RWPE1 (cell line): ENCODE results near the gene OR2T1.

Experiments used
- CTCF ChIA-PET: fragments of 350-600 bp; sonication (Branson Sonifier 250); formaldehyde crosslinking; extraction: SDS; loops from one replicate; lab custom pipeline; 2021; lab: Yijun Ruan, JAX
- POLR2A ChIA-PET: fragments of 400-600 bp; formaldehyde crosslinking; extraction: SDS; loops from one replicate; lab custom pipeline; 2020; ENCODE audit warnings: antibody characterized with exemption; ENCODE audit not compliant: low non-redundant PET; lab: Yijun Ruan, JAX
- DNase-seq: peaks from one replicate; pipeline ENCODE4 v3.0.0; 2012; ENCODE audit warnings: low spot score
- H3K27ac ChIP-seq: fragments of 450-650 bp; 2 replicates; pipeline ENCODE4 v1.5.1; 2017
- TF ChIP-seq, protein P1 (sequence below): fragments of 450-650 bp; conservative IDR thresholded peaks from 2 replicates; pipeline ENCODE4 v1.5.1; 2017; ENCODE audit warnings: low read depth, mild to moderate bottlenecking

The OR2T1 gene

DNA sequence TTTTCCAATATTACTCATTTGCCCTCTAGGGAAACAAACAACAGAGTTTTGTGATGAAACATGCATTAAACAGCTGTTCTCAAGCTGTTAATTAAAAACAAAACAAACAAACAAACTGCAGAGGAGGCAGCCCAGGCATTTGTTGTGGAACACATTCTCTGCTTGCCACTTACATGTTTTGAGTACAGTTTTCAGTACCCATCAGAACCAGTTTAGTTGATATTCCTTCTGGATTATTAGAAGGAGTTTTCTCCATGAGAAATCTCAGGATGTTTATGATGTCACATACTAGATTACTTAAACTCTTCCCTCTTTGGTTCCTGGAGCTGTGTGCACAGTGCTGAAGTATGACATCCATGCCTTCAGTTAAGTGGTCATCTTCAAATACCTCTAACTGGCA is 27.4 kb upstream of the OR2T1 start, which contains the start of gene OR2T6:
OR2T6 (plus strand) TSS at position 301 of the 400 bp plus-strand sequence. CDS start 11,863 bp downstream, outside the sequence.
- H3K27ac ChIP-seq: no peak within 1 kb of the TSS
- DNase-seq: no peak
- ChIA-PET POLR2A (no interaction called here), CTCF (interaction anchor here (1.1 kb wide), 1 partner anchor 40 kb away, joined by 3 read pairs; no protein-coding TSS in a partner anchor)
- TF ChIP-seq, protein P1, sequence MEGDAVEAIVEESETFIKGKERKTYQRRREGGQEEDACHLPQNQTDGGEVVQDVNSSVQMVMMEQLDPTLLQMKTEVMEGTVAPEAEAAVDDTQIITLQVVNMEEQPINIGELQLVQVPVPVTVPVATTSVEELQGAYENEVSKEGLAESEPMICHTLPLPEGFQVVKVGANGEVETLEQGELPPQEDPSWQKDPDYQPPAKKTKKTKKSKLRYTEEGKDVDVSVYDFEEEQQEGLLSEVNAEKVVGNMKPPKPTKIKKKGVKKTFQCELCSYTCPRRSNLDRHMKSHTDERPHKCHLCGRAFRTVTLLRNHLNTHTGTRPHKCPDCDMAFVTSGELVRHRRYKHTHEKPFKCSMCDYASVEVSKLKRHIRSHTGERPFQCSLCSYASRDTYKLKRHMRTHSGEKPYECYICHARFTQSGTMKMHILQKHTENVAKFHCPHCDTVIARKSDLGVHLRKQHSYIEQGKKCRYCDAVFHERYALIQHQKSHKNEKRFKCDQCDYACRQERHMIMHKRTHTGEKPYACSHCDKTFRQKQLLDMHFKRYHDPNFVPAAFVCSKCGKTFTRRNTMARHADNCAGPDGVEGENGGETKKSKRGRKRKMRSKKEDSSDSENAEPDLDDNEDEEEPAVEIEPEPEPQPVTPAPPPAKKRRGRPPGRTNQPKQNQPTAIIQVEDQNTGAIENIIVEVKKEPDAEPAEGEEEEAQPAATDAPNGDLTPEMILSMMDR: no peak

DNA sequence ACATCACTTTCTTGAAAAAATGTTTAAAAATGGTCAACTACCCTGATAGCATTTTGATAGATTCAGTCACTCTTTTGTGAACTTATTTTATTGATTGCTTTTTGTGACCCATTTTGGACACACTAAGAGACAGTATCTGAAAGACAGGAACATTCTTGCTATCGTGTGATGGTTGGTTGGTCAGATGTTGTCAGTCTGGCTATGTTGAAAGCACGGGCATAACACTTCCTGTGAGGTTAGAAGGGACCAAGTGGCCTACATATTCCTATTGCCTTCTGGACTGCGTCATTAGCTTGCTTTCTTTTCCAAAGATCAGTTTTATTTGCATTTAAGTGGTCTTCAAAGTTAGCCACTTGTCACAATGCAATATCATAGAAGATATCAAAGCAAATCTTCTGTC is 25.9 kb upstream of the OR2T1 start:
- no peak for DNase-seq
- CTCF ChIA-PET: no interaction called here
- TF ChIP-seq, protein P1: no peak
- no peak overlapping the region for H3K27ac ChIP-seq
- POLR2A ChIA-PET: no interaction called here

DNA sequence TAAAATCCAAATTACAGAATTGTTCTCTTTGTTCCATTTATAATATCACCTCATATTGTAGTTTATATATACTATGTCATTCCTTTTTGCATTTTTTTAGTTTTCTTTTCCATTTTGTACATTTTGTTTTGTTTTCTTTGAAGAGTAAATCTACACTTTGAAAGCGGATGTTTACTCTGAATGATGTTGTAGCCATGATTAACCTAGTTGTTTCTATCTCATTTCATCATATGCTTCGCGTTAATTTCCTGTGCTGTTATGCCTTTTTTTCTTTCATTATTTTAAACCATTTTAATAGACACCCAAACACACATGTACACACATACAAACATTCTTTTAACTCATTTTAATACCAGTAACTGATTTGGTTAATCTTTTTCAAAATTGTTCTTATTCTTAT is 22.0 kb upstream of the OR2T1 start:
- ChIA-PET CTCF (no interaction called here), POLR2A (no interaction called here)
- no peak overlapping the region for H3K27ac ChIP-seq
- TF ChIP-seq, protein P1: no peak
- no peak for DNase-seq

DNA sequence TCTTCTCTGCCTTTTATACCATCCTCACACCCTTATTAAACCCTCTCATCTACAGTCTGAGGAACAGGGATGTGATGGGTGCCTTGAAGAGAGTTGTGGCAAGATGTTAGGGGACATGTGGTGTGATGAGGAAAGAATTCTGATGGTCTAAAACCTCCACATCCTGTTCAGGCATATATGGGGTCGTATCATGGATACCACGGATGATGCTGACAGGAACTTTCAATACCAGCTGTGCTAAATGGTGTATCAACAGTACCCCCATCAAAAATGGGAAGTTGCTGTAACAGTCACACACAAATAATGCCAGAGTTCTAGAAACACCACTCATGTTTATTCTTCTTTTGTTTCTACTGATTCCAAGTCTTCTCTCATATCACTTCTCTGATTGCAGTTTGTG is 14.4 kb upstream of the OR2T1 start:
- ChIA-PET POLR2A (no interaction called here), CTCF (no interaction called here)
- no peak for DNase-seq
- no peak overlapping the region for H3K27ac ChIP-seq
- TF ChIP-seq, protein P1: no peak

DNA sequence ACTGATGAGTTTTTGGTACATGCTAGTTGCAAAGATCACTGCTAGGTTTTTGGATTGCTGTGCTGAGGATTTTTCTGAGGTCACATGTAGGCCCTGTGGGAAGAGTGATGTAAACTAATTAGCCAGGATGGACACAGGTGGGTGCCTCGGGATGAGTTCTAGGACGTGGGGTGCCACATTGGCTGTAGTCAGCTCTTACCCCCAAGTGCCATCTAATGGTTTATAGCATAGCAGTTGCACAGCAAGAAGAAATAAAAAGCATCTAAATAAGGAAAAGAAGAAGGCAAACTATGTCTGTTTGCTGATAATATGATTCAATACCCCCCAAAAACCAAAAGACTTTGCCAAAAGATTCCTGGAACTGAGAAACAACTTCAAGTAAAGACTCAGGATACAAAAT is 9.8 kb upstream of the OR2T1 start:
- no peak overlapping the region for H3K27ac ChIP-seq
- CTCF ChIA-PET: no interaction called here
- no peak for DNase-seq

DNA sequence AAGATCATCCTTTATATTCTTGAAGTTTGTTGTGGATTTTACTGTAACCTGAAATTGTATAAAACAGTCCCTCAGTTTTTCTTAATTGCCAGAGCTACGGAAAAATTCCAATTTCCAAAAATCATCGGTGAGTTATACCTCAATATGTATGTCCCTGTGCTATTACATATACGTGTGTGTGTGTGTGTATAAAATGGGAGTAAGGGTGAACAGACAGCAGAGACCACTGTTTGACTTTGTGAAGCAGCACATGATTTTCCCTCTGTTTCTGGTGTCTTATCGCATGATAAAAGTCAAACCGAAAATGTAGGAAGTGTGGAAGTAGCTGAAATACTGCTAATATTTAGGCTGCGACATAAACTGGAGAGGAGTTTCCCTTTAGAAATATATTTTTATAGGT is 1.2 kb downstream of the OR2T1 start:
- POLR2A ChIA-PET: no interaction called here
- no peak overlapping the region for H3K27ac ChIP-seq
- TF ChIP-seq, protein P1: no peak
- DNase-seq: peak; percentile 4
- CTCF ChIA-PET: no interaction called here

More for the DNA sequence above, 9.8 kb upstream of the OR2T1 start:
- TF ChIP-seq, protein P1: no peak
- POLR2A ChIA-PET: no interaction called here
